ENCODE data around the gene ANKRD28.

DNA sequence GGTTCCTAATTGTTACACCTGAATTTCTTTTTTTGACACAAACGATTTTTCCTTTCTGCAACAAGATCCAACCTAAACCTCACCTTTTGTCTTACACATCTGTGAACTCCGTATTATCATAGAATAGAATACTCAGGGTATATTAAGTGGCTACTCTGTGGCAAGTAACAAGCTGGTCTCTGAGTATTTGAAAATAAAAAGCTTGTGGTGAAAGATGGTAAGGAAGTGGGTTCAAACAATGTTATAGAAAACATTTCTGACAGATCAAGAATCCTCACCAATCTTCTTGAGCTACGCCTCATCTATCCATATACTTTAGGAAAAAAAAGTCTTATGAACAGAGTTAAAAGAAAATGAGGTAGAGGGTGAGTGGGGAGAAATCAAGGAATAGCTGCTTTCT is 3.5 kb upstream of the ANKRD28 start:
- no peak for TF ChIP-seq CTCF (conservative IDR thresholded peaks at IDR 0.05; ENCODE audit: low read length)
- no peak for TF ChIP-seq EZH2phosphoT487 (IDR thresholded peaks at IDR 0.05; ENCODE audit: borderline replicate concordance)
